Measurements from ENCODE around the gene ARHGAP30.

- TF ChIP-seq POLR2A (IDR thresholded peaks at IDR 0.05) = peak in 1 of 2 donors; percentile 17
- TF ChIP-seq CTCF (IDR thresholded peaks at IDR 0.05) = no peak
- TF ChIP-seq POLR2AphosphoS5 (IDR thresholded peaks at IDR 0.05; ENCODE audit: insufficient read depth in 1 of 2, low read depth in 1 of 2) = peak in 1 of 2 donors; percentile 58
These were observed 49.8 kb downstream of the ARHGAP30 start for GRCh38 chr1:161019751-161020495.

Data from vagina (tissue), 2 donors.